Measurements from ENCODE around the gene PARL. TPM values are rescaled to one million over a fixed set of nuclear protein-coding genes. Genes with fewer than 3 reads are reported as not detected.

The PARL gene
- total and polyA plus RNA-seq, 8 donors: 39.6 to 58.3 (median 50.3) TPM

GRCh38 chr3:183912895-183913579 lies 28.4 kb upstream of the PARL start:
- intact Hi-C loops (cut with DNase I): no loop called here
- Histone ChIP-seq H3K36me3 (no peaks in the 10 kb centered on the region), H3K4me1 (no peaks in the 10 kb centered on the region), H3K4me3 (no peak overlapping the region), H3K27me3 (no peaks in the 10 kb centered on the region), H3K27ac (no peak overlapping the region), H3K9me3 (no peaks in the 10 kb centered on the region)
- DNase-seq (no peak), ATAC-seq (no peak)
- TF ChIP-seq CTCF (IDR thresholded peaks at IDR 0.05): no peak

- Histone ChIP-seq H3K4me3 (no peak overlapping the region), H3K27ac (no peak overlapping the region), H3K4me1 (no peaks in the 10 kb centered on the region), H3K36me3 (no peaks in the 10 kb centered on the region), H3K27me3 (no peaks in the 10 kb centered on the region), H3K9me3 (no peaks in the 10 kb centered on the region)
- ATAC-seq (no peak), DNase-seq (no peak)
- intact Hi-C loops (cut with DNase I): no loop called here
- TF ChIP-seq CTCF (IDR thresholded peaks at IDR 0.05): no peak
Measured at GRCh38 chr3:183911763-183912506, 27.3 kb upstream of the PARL start.

GRCh38 chr3:183911087-183911486 lies 26.4 kb upstream of the PARL start:
- H3K27ac ChIP-seq: no peak overlapping the region
- no peaks in the 10 kb centered on the region for H3K4me1 ChIP-seq
- H3K9me3 ChIP-seq: no peaks in the 10 kb centered on the region
- H3K4me3 ChIP-seq: no peak overlapping the region
- H3K36me3 ChIP-seq: no peaks in the 10 kb centered on the region
- no peaks in the 10 kb centered on the region for H3K27me3 ChIP-seq
- TF ChIP-seq CTCF (IDR thresholded peaks at IDR 0.05): no peak
- ATAC-seq (no peak), DNase-seq (no peak)
- intact Hi-C loops (cut with DNase I): no loop called here

- intact Hi-C loops (cut with DNase I): no loop called here
- H3K9me3 ChIP-seq: no peaks in the 10 kb centered on the region
- H3K27me3 ChIP-seq: no peaks in the 10 kb centered on the region
- DNase-seq (no peak), ATAC-seq (no peak)
- no peak overlapping the region for H3K4me3 ChIP-seq
- H3K4me1 ChIP-seq: no peaks in the 10 kb centered on the region
- no peak for TF ChIP-seq CTCF (IDR thresholded peaks at IDR 0.05)
- H3K27ac ChIP-seq: no peak overlapping the region
- no peaks in the 10 kb centered on the region for H3K36me3 ChIP-seq
Measured at GRCh38 chr3:183909030-183909600, 24.4 kb upstream of the PARL start.

GRCh38 chr3:183907911-183908331 lies 23.2 kb upstream of the PARL start:
- Histone ChIP-seq H3K27me3 (no peaks in the 10 kb centered on the region), H3K4me1 (no peaks in the 10 kb centered on the region), H3K9me3 (no peaks in the 10 kb centered on the region), H3K27ac (no peak overlapping the region), H3K36me3 (no peaks in the 10 kb centered on the region), H3K4me3 (no peak overlapping the region)
- no peak for TF ChIP-seq CTCF (IDR thresholded peaks at IDR 0.05)
- ATAC-seq (no peak), DNase-seq (no peak)
- intact Hi-C loops (cut with DNase I): no loop called here

All from left lung (tissue), 10 donors.